H1 (cell line): Measurements from ENCODE around the gene EYA2. TPM values are rescaled to one million over a fixed set of nuclear protein-coding genes. Genes with fewer than 3 reads are reported as not detected.

Experiments used
- CTCF ChIA-PET: fragments of 300-600 bp; sonication (Branson Sonifier 250); formaldehyde crosslinking; loops from one replicate; lab custom pipeline; 2021; ENCODE audit not compliant: partially characterized antibody; lab: Charles Lee
- POLR2A ChIA-PET: fragments of 300-600 bp; sonication (Branson Sonifier 250); formaldehyde crosslinking; loops from one replicate; lab custom pipeline; 2021; ENCODE audit warnings: inconsistent platforms; ENCODE audit not compliant: partially characterized antibody; lab: Charles Lee
- DNase-seq, 2 experiments: peaks; one replicate each; pipeline versions ENCODE4 v3.0.0 to v3.0.0-alpha.2; 2010 to 2022; ENCODE audit warnings: low spot score in 2 of 2, low read depth in 1 of 2, mixed read lengths in 1 of 2
- FAIRE-seq: peaks from 2 replicates; lab custom pipeline; 2011; peaks lifted over from hg19 to GRCh38; lab: Jason Lieb, UNC
- H2AFZ ChIP-seq: 2 replicates; pipeline ENCODE4 v1.8.1; 2012; ENCODE audit warnings: low read length, inconsistent platforms
- H2AK5ac ChIP-seq: 2 replicates; pipeline ENCODE4 v1.6.1; 2013; ENCODE audit warnings: low read depth, low read length
- H2BK120ac ChIP-seq: replicated peaks from 2 replicates; pipeline ENCODE3; 2013; ENCODE audit warnings: low read depth, low read length, inconsistent platforms
- H2BK12ac ChIP-seq: 2 replicates; pipeline ENCODE4 v1.6.1; 2013; ENCODE audit warnings: low read depth, low read length
- H2BK15ac ChIP-seq: 2 replicates; pipeline ENCODE4 v1.6.1; 2013; ENCODE audit warnings: low read length
- H2BK20ac ChIP-seq: 2 replicates; pipeline ENCODE4 v1.6.1; 2013; ENCODE audit warnings: low read length
- H2BK5ac ChIP-seq: 2 replicates; pipeline ENCODE4 v1.6.1; 2013; ENCODE audit warnings: low read depth, low read length
- H3K14ac ChIP-seq: 2 replicates; pipeline ENCODE4 v1.6.1; 2013; ENCODE audit warnings: inconsistent platforms; ENCODE audit not compliant: insufficient read length
- H3K18ac ChIP-seq: 2 replicates; pipeline ENCODE4 v1.6.1; 2013; ENCODE audit warnings: low read length; ENCODE audit errors: extremely low read depth
- H3K23ac ChIP-seq: 2 replicates; pipeline ENCODE4 v1.6.1; 2013; ENCODE audit warnings: inconsistent platforms; ENCODE audit not compliant: insufficient read length
- H3K23me2 ChIP-seq: 2 replicates; pipeline ENCODE4 v1.6.1; 2013; ENCODE audit warnings: low read depth, low read length
- H3K27ac ChIP-seq: 2 replicates; pipeline ENCODE4 v1.6.1; 2011; ENCODE audit warnings: low read depth, low read length, inconsistent platforms
- H3K27me3 ChIP-seq, 4 experiments: replicated peaks in 1 of 4; 1 replicate in 1 of 4; 2 replicates in 3 of 4; pipeline versions ENCODE4 v1.6.1 to v1.8.1; 2011 to 2013; ENCODE audit warnings: low read length in 3 of 4, mild to moderate bottlenecking in 3 of 4, inconsistent platforms in 2 of 4, mixed read lengths in 2 of 4, moderate library complexity in 1 of 4; ENCODE audit not compliant: control insufficient read depth in 3 of 4, insufficient read depth in 3 of 4; ENCODE audit errors: extremely low read depth in 1 of 4
- H3K36me3 ChIP-seq, 4 experiments: 2 replicates each; pipeline versions ENCODE4 v1.6.1 to v1.8.1; 2011 to 2013; ENCODE audit warnings: mild to moderate bottlenecking in 4 of 4, low read length in 3 of 4, moderate library complexity in 2 of 4, control low read depth in 1 of 4, inconsistent platforms in 1 of 4; ENCODE audit not compliant: insufficient read depth in 4 of 4, control insufficient read depth in 2 of 4
- H3K4ac ChIP-seq: replicated peaks from 2 replicates; pipeline ENCODE3; 2013; ENCODE audit warnings: low read length, low read depth, mixed read lengths, inconsistent platforms; ENCODE audit not compliant: insufficient read length
- H3K4me1 ChIP-seq, 4 experiments: replicated peaks in 1 of 4; 1 replicate in 1 of 4; 2 replicates in 3 of 4; pipeline versions ENCODE4 v1.6.1 to v1.8.1; 2011 to 2013; ENCODE audit warnings: low read length in 3 of 4, inconsistent platforms in 2 of 4, mixed read lengths in 1 of 4; ENCODE audit not compliant: insufficient read depth in 4 of 4, control insufficient read depth in 3 of 4
- H3K4me2 ChIP-seq, 2 experiments: 2 replicates each; pipeline versions ENCODE4 v1.6.1 to v1.8.1; 2011 to 2013; ENCODE audit warnings: low read depth in 2 of 2, low read length in 2 of 2, control low read depth in 1 of 2, inconsistent platforms in 1 of 2, mild to moderate bottlenecking in 1 of 2; ENCODE audit not compliant: insufficient read depth in 1 of 2
- H3K4me3 ChIP-seq, 4 experiments: fragments of 200-600, 300-600 bp in 1 of 4; sonication (generic), shearing (Covaris generic), sonication (Bioruptor Twin) in 1 of 4; 2 replicates each; pipeline versions ENCODE4 v1.5.1 to v1.8.1; 2011 to 2016; ENCODE audit warnings: low read length in 4 of 4, low read depth in 3 of 4, control low read depth in 2 of 4, inconsistent platforms in 2 of 4, mild to moderate bottlenecking in 2 of 4, mixed read lengths in 1 of 4, moderate library complexity in 1 of 4; ENCODE audit not compliant: insufficient read depth in 2 of 4; ENCODE audit errors: extremely low read depth in 1 of 4
- H3K56ac ChIP-seq: replicated peaks from 2 replicates; pipeline ENCODE3; 2013; ENCODE audit warnings: low read depth, mild to moderate bottlenecking, mixed read lengths, low read length, inconsistent platforms; ENCODE audit not compliant: insufficient read length
- H3K79me1 ChIP-seq: 2 replicates; pipeline ENCODE4 v1.6.1; 2013; ENCODE audit warnings: low read depth, low read length, control low read depth
- H3K79me2 ChIP-seq, 2 experiments: 2 replicates each; pipeline versions ENCODE4 v1.6.1 to v1.8.1; 2012 to 2013; ENCODE audit warnings: low read length in 2 of 2, mild to moderate bottlenecking in 2 of 2, inconsistent platforms in 1 of 2; ENCODE audit not compliant: insufficient read depth in 2 of 2, control insufficient read depth in 1 of 2
- H3K9ac ChIP-seq, 4 experiments: replicated peaks in 1 of 4; 1 replicate in 1 of 4; 2 replicates in 3 of 4; pipeline versions ENCODE4 v1.6.1 to v1.8.1; 2011 to 2013; ENCODE audit warnings: low read depth in 3 of 4, low read length in 3 of 4, control low read depth in 2 of 4, mild to moderate bottlenecking in 2 of 4, moderate library complexity in 2 of 4, inconsistent platforms in 1 of 4; ENCODE audit errors: extremely low read depth in 1 of 4
- H3K9me3 ChIP-seq, 2 experiments: 2 replicates each; pipeline versions ENCODE4 v1.6.1 to v1.8.1; 2012 to 2013; ENCODE audit warnings: mild to moderate bottlenecking in 2 of 2, moderate library complexity in 2 of 2, control low read depth in 1 of 2, inconsistent platforms in 1 of 2, low read depth in 1 of 2, low read length in 1 of 2, mixed read lengths in 1 of 2; ENCODE audit not compliant: insufficient read depth in 2 of 2
- H4K20me1 ChIP-seq, 2 experiments: replicated peaks in 1 of 2; 2 replicates each; pipeline versions ENCODE3 to v1.8.1; 2011 to 2013; ENCODE audit warnings: inconsistent platforms in 2 of 2, low read length in 2 of 2, mild to moderate bottlenecking in 1 of 2; ENCODE audit not compliant: insufficient read depth in 2 of 2, control insufficient read depth in 1 of 2
- H4K5ac ChIP-seq: 2 replicates; pipeline ENCODE4 v1.6.1; 2013; ENCODE audit warnings: low read length, low read depth, mixed read lengths, inconsistent platforms; ENCODE audit not compliant: insufficient read length
- H4K8ac ChIP-seq: 2 replicates; pipeline ENCODE4 v1.8.0; 2013; ENCODE audit warnings: mild to moderate bottlenecking, moderate library complexity, low read length, inconsistent platforms; ENCODE audit not compliant: insufficient read depth; ENCODE audit errors: extremely low read depth
- H4K91ac ChIP-seq: replicated peaks from 2 replicates; pipeline ENCODE3; 2013; ENCODE audit warnings: low read length, mixed read lengths, inconsistent platforms; ENCODE audit not compliant: insufficient read length
- ASH2L ChIP-seq: fragments of 200-600, 300-600 bp; sonication (generic); IDR thresholded peaks from one replicate; pipeline ENCODE4 v1.7.1; 2017; ENCODE audit warnings: low read length
- BACH1 ChIP-seq: IDR thresholded peaks from 2 replicates; pipeline ENCODE4 v1.6.1; 2012; ENCODE audit warnings: low read length, improper control_type of control experiment
- EGR1 ChIP-seq: IDR thresholded peaks from 2 replicates; pipeline ENCODE4 v1.6.1; 2011; ENCODE audit warnings: low read depth, low read length, borderline replicate concordance
- EP300 ChIP-seq, 2 experiments: IDR thresholded peaks; 1 replicate in 1 of 2; 2 replicates in 1 of 2; pipeline ENCODE4 v1.6.1; 2011 to 2012; ENCODE audit warnings: low read depth in 2 of 2, low read length in 2 of 2, mild to moderate bottlenecking in 2 of 2, borderline replicate concordance in 1 of 2, inconsistent platforms in 1 of 2, moderate library complexity in 1 of 2
- JUND ChIP-seq: IDR thresholded peaks from 2 replicates; pipeline ENCODE4 v1.6.1; 2011; ENCODE audit warnings: mild to moderate bottlenecking, improper control_type of control experiment, low read length
- POLR2A ChIP-seq, 2 experiments: IDR thresholded peaks; 1 replicate in 1 of 2; 2 replicates in 1 of 2; pipeline ENCODE4 v1.6.1; 2011; ENCODE audit warnings: low read depth in 2 of 2, low read length in 2 of 2, mild to moderate bottlenecking in 2 of 2; ENCODE audit errors: control extremely low read depth in 1 of 2
- POLR2AphosphoS5 ChIP-seq: IDR thresholded peaks from 2 replicates; pipeline ENCODE4 v1.6.1; 2011; ENCODE audit warnings: low read depth, low read length
- RAD21 ChIP-seq, 2 experiments: IDR thresholded peaks in 1 of 2; conservative IDR thresholded peaks in 1 of 2; 2 replicates each; pipeline ENCODE4 v1.6.1; 2011; ENCODE audit warnings: low read depth in 2 of 2, low read length in 2 of 2, improper control_type of control experiment in 1 of 2, inconsistent platforms in 1 of 2, mild to moderate bottlenecking in 1 of 2, moderate library complexity in 1 of 2
- RBBP5 ChIP-seq: IDR thresholded peaks from 2 replicates; pipeline ENCODE4 v1.7.1; 2012; ENCODE audit warnings: low read depth, mild to moderate bottlenecking, inconsistent platforms, low read length, moderate library complexity, borderline replicate concordance
- SIRT6 ChIP-seq: IDR thresholded peaks from one replicate; pipeline ENCODE4 v1.7.1; 2012; ENCODE audit warnings: low read length, inconsistent platforms
- SP1 ChIP-seq: IDR thresholded peaks from 2 replicates; pipeline ENCODE4 v1.6.1; 2011; ENCODE audit warnings: low read depth, low read length
- TCF12 ChIP-seq: IDR thresholded peaks from 2 replicates; pipeline ENCODE4 v1.6.1; 2011; ENCODE audit warnings: low read depth, mild to moderate bottlenecking, low read length
- YY1 ChIP-seq: IDR thresholded peaks from 2 replicates; pipeline ENCODE4 v1.6.1; 2011; ENCODE audit warnings: low read depth, mild to moderate bottlenecking, low read length
- WGBS, 2 experiments: shearing (Covaris generic) in 1 of 2; methylation state at CpG; one replicate each; pipeline versions ENCODE4 v1.1.6 to v1.1.7; 2013 to 2015; ENCODE audit warnings: low lambda C conversion rate in 2 of 2, mixed read lengths in 2 of 2, inconsistent platforms in 1 of 2, low coverage in 1 of 2, missing lambda C conversion rate in 1 of 2; ENCODE audit not compliant: insufficient replicate concordance in 2 of 2, insufficient coverage in 1 of 2, insufficient read length in 1 of 2; ENCODE audit errors: extremely low coverage in 1 of 2, missing lambda C conversion rate in 1 of 2; 5-methylcytosine and 5-hydroxymethylcytosine counted together
- polyA plus RNA-seq, 7 experiments: library from polyadenylated mRNA; depleted of rRNA in 3 of 7; stranded (reverse) in 5 of 7; unstranded in 2 of 7; fragments of >200 nt in 5 of 7; fragments of 200-250 nt in 2 of 7; gene quantifications; 1 replicate in 5 of 7; 2 replicates in 1 of 7; 4 replicates in 1 of 7; pipeline versions ENCODE4 v1.2.1 to v1.2.3, GENCODE V29; 2011 to 2013; ENCODE audit warnings: missing spikeins in 2 of 7, mixed read lengths in 2 of 7
- total RNA-seq: library from RNA; stranded (reverse); fragmentation: NEBNext Ultra II Directional; extraction: Animal tissue kit (Norgen Biotek cat#: 25700); gene quantifications from 2 replicates; pipeline ENCODE4 v1.2.1, GENCODE V29; 2021
- TF ChIP-seq, protein P1 (sequence below): IDR thresholded peaks from 2 replicates; pipeline ENCODE4 v1.6.1; 2012; ENCODE audit warnings: inconsistent platforms

EYA2 gene
- total and polyA plus RNA-seq, 2 of the 8 experiments (the other 6 are each of a cell fraction or from before 2014, with no cell fraction given) = 1.6 to 1.7 TPM

- H3K18ac ChIP-seq = no peak overlapping the region
- ChIA-PET POLR2A (no interaction called here), CTCF (no interaction called here)
- H3K56ac ChIP-seq = no peak overlapping the region
- H2BK5ac ChIP-seq = no peak overlapping the region
- no peak overlapping the region for H2BK20ac ChIP-seq
- no peak overlapping the region for H3K27ac ChIP-seq
- H3K9me3 ChIP-seq = peaks cover 1 to 11% of the 10 kb centered on the region in 2 experiments
- H4K20me1 ChIP-seq = no peaks in the 10 kb centered on the region
- no peaks in the 10 kb centered on the region for H3K79me2 ChIP-seq
- H2AK5ac ChIP-seq = no peak overlapping the region
- no peak overlapping the region for H4K8ac ChIP-seq
- H4K91ac ChIP-seq = no peak overlapping the region
- H2BK15ac ChIP-seq = no peak overlapping the region
- H4K5ac ChIP-seq = no peak overlapping the region
- H2BK12ac ChIP-seq = no peak overlapping the region
- no peak overlapping the region for H3K4ac ChIP-seq
- H3K36me3 ChIP-seq = no peaks in the 10 kb centered on the region
- no peak overlapping the region for H3K9ac ChIP-seq
- FAIRE-seq (no peak), DNase-seq (no peak)
- H3K4me1 ChIP-seq = no peaks in the 10 kb centered on the region
- H3K14ac ChIP-seq = no peak overlapping the region
- 88% methylated on average over 16 of the region's 16 CpGs; no CpG with 5 or more reads in 1 of the 2 experiments for WGBS, 2 experiments
- no peaks in the 10 kb centered on the region for H3K79me1 ChIP-seq
- H3K23me2 ChIP-seq = no peaks in the 10 kb centered on the region
- no peak overlapping the region for H2AFZ ChIP-seq
- no peak overlapping the region for H3K23ac ChIP-seq
- no peak overlapping the region for H2BK120ac ChIP-seq
- no peak overlapping the region for H3K4me2 ChIP-seq
- H3K27me3 ChIP-seq = no peaks in the 10 kb centered on the region
- H3K4me3 ChIP-seq = no peak overlapping the region
- TF ChIP-seq BACH1 = no peak
- TF ChIP-seq SP1 = no peak
- TF ChIP-seq, protein P1, sequence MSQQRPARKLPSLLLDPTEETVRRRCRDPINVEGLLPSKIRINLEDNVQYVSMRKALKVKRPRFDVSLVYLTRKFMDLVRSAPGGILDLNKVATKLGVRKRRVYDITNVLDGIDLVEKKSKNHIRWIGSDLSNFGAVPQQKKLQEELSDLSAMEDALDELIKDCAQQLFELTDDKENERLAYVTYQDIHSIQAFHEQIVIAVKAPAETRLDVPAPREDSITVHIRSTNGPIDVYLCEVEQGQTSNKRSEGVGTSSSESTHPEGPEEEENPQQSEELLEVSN = no peak
- TF ChIP-seq RBBP5 = no peak
- no peak for TF ChIP-seq EP300 (IDR thresholded peaks at IDR 0.05; ENCODE audit: borderline replicate concordance in 1 of 2, low read depth in 2 of 2, low read length in 2 of 2)
- no peak for TF ChIP-seq EGR1
- no peak for TF ChIP-seq POLR2AphosphoS5
- no peak for TF ChIP-seq ASH2L
- TF ChIP-seq SIRT6 = no peak
- TF ChIP-seq RAD21 (IDR thresholded peaks at IDR 0.05 in 1 of 2, conservative IDR thresholded peaks at IDR 0.05 in 1 of 2; ENCODE audit: low read depth in 2 of 2, low read length in 2 of 2) = no peak
- no peak for TF ChIP-seq POLR2A (IDR thresholded peaks at IDR 0.05; ENCODE audit: control extremely low read depth in 1 of 2, low read depth in 2 of 2, low read length in 2 of 2)
- TF ChIP-seq JUND = no peak
- no peak for TF ChIP-seq TCF12
- no peak for TF ChIP-seq YY1
Measured at GRCh38 chr20:47073766-47074475, 179.3 kb downstream of the EYA2 start.
